A673 (cell line): ENCODE results near the gene TTC7B. TPM values are rescaled to one million over a fixed set of nuclear protein-coding genes. Genes with fewer than 3 reads are reported as not detected.

Source experiments
- BruUV-seq: library from RNA; stranded (reverse); fragments of 400-500 nt; replicated peaks from 2 replicates; lab custom pipeline; 2021; lab: Mats Ljungman, UMichigan
- CTCF ChIA-PET: fragments of 300-600 bp; sonication (Branson Sonifier 250); formaldehyde crosslinking; loops from one replicate; lab custom pipeline; 2022; ENCODE audit warnings: antibody characterized with exemption; lab: Charles Lee
- POLR2A ChIA-PET: fragments of 300-600 bp; sonication (Branson Sonifier 250); formaldehyde crosslinking; loops from one replicate; lab custom pipeline; 2022; ENCODE audit warnings: antibody characterized with exemption; ENCODE audit not compliant: low non-redundant PET; lab: Charles Lee
- DNase-seq: peaks from one replicate; pipeline ENCODE4 v3.0.0-alpha.2; 2015; ENCODE audit warnings: low spot score
- H3K27ac ChIP-seq: fragments of 200-600 bp; sonication (generic); 2 replicates; pipeline ENCODE4 v1.5.1; 2016; ENCODE audit warnings: mixed run types, low read depth, mild to moderate bottlenecking, mixed read lengths, antibody characterized with exemption, low read length; ENCODE audit not compliant: poor library complexity, severe bottlenecking
- H3K27me3 ChIP-seq: fragments of 200-600 bp; sonication (generic); replicated peaks from 2 replicates; pipeline ENCODE4 v1.6.1; 2017; ENCODE audit warnings: mixed run types, low read depth, mild to moderate bottlenecking, mixed read lengths, antibody characterized with exemption, low read length; ENCODE audit not compliant: insufficient read depth, poor library complexity
- H3K36me3 ChIP-seq: fragments of 200-600 bp; sonication (generic); 2 replicates; pipeline ENCODE4 v1.6.1; 2016; ENCODE audit warnings: mixed run types, mild to moderate bottlenecking, mixed read lengths, antibody characterized with exemption, low read length; ENCODE audit not compliant: insufficient read depth, poor library complexity, severe bottlenecking
- H3K4me1 ChIP-seq: fragments of 200-600 bp; sonication (generic); 2 replicates; pipeline ENCODE4 v1.6.1; 2017; ENCODE audit warnings: mixed run types, mild to moderate bottlenecking, mixed read lengths, antibody characterized with exemption, low read length; ENCODE audit not compliant: insufficient read depth, poor library complexity, severe bottlenecking
- H3K4me3 ChIP-seq: fragments of 200-600 bp; sonication (generic); 2 replicates; pipeline ENCODE4 v1.5.1; 2016; ENCODE audit warnings: low read depth, mixed run types, mild to moderate bottlenecking, mixed read lengths, low read length; ENCODE audit not compliant: poor library complexity, severe bottlenecking
- H3K9me3 ChIP-seq: fragments of 200-600 bp; sonication (generic); 2 replicates; pipeline ENCODE4 v1.6.1; 2016; ENCODE audit warnings: mixed run types, low read depth, mild to moderate bottlenecking, mixed read lengths, antibody characterized with exemption, low read length; ENCODE audit not compliant: poor library complexity, severe bottlenecking
- CTCF ChIP-seq: fragments of 300-800, 200-600 bp; sonication (generic); conservative IDR thresholded peaks from 2 replicates; pipeline ENCODE4 v1.5.1; 2017; ENCODE audit warnings: low read depth, mild to moderate bottlenecking, antibody characterized with exemption, low read length, moderate library complexity, mixed read lengths
- EZH2 ChIP-seq: fragments of 200-600 bp; sonication (generic); IDR thresholded peaks from 2 replicates; pipeline ENCODE4 v1.6.1; 2017; ENCODE audit warnings: borderline replicate concordance, low read depth, mild to moderate bottlenecking, mixed read lengths, antibody characterized with exemption, low read length; ENCODE audit not compliant: poor library complexity, severe bottlenecking
- intact Hi-C: fragments of 100-400 bp; cut with micrococcal nuclease; formaldehyde crosslinking; loops from one replicate; pipeline ENCODE4 v1.10.0; 2022; ENCODE audit not compliant: unreplicated experiment
- total RNA-seq: library from RNA; stranded (reverse); gene quantifications from 2 replicates; pipeline ENCODE4 v1.2.3, GENCODE V29; 2021

Gene TTC7B
- total RNA-seq, 1 experiment from 2014 or later: 39.2 TPM

GRCh38 chr14:90609376-90609775 lies 206.9 kb downstream of the TTC7B start:
- ChIA-PET CTCF (no interaction called here), POLR2A (no interaction called here)
- no peaks in the 10 kb centered on the region for H3K9me3 ChIP-seq
- no peak for TF ChIP-seq EZH2
- TF ChIP-seq CTCF: no peak
- intact Hi-C loops: no loop called here
- H3K27me3 ChIP-seq: no peaks in the 10 kb centered on the region
- DNase-seq: no peak
- BruUV-seq: no TSS peak
- no peak overlapping the region for H3K27ac ChIP-seq
- H3K4me3 ChIP-seq: no peak overlapping the region
- peaks cover 7% of the 10 kb centered on the region for H3K4me1 ChIP-seq
- no peaks in the 10 kb centered on the region for H3K36me3 ChIP-seq

- no peak for DNase-seq
- Histone ChIP-seq H3K36me3 (no peaks in the 10 kb centered on the region), H3K4me1 (peaks cover 7% of the 10 kb centered on the region), H3K9me3 (no peaks in the 10 kb centered on the region), H3K27ac (no peak overlapping the region), H3K4me3 (no peak overlapping the region), H3K27me3 (no peaks in the 10 kb centered on the region)
- ChIA-PET POLR2A (no interaction called here), CTCF (no interaction called here)
- no TSS peak for BruUV-seq
- no peak for TF ChIP-seq EZH2
- no peak for TF ChIP-seq CTCF
- intact Hi-C loops: no loop called here
Measured at GRCh38 chr14:90608929-90609341, 207.3 kb downstream of the TTC7B start.

DNA sequence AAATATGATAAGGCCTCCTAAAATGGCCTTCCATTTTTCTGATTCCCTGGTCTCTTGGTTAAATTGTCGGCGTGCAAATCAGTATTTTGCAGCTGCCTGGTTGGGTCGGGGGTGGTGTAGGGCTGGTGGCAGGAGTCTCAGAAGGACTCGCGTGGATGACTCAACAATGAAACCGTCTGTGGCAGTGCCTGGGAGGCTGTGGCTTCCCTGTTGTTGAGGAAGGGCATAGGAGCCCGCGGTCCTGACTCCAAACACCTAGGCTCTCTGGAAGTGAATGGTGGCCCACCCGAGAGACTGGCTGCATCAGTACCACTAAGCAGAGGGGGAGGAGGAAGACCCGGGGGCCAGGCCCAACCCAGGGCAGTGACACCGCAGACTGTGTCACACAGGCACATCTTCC lies 207.9 kb downstream of the TTC7B start:
- no peaks in the 10 kb centered on the region for H3K9me3 ChIP-seq
- H3K27ac ChIP-seq: no peak overlapping the region
- CTCF ChIA-PET: no interaction called here
- no peak overlapping the region for H3K4me3 ChIP-seq
- no peaks in the 10 kb centered on the region for H3K36me3 ChIP-seq
- H3K4me1 ChIP-seq: peaks cover 7% of the 10 kb centered on the region
- POLR2A ChIA-PET: no interaction called here
- TF ChIP-seq EZH2 (no peak), CTCF (no peak)
- intact Hi-C loops: no loop called here
- DNase-seq: no peak
- no TSS peak for BruUV-seq
- no peaks in the 10 kb centered on the region for H3K27me3 ChIP-seq
